HepG2 (cell line): ENCODE measurements around the gene ABHD2. TPM values are rescaled to one million over a fixed set of nuclear protein-coding genes. Genes with fewer than 3 reads are reported as not detected.
"Not testable (repeated sequence)": the region's sequence is repeated elsewhere in the genome, so short reads cannot be mapped to it uniquely, and the experiment has no call there.

Experiments used
- ATAC-seq: fragments of 200-7000 bp; cut with Tn5 transposase; 3 replicates; pipeline ENCODE4 v1.9.1; 2020; ENCODE audit warnings: mild to moderate bottlenecking, moderate library complexity
- BruUV-seq: library from RNA; stranded (reverse); fragments of 400-500 nt; replicated peaks from 2 replicates; lab custom pipeline; 2021; lab: Mats Ljungman, UMichigan
- CTCF ChIA-PET: fragments of 300-600 bp; formaldehyde crosslinking; extraction: SDS; loops from one replicate; lab custom pipeline; 2021; ENCODE audit warnings: low total read pairs, inconsistent platforms, low intra/inter-chr PET ratio; lab: Yijun Ruan, JAX
- POLR2A ChIA-PET: fragments of 350-600 bp; sonication (Branson Sonifier 250); formaldehyde crosslinking; loops from one replicate; lab custom pipeline; 2020; ENCODE audit warnings: antibody characterized with exemption, inconsistent platforms; lab: Yijun Ruan, JAX
- DNase-seq: peaks from one replicate; pipeline ENCODE4 v3.0.0-alpha.2; 2015; ENCODE audit warnings: low spot score
- FAIRE-seq: peaks from 3 replicates; lab custom pipeline; 2011; peaks lifted over from hg19 to GRCh38; lab: Jason Lieb, UNC
- H2AFZ ChIP-seq: one replicate; pipeline ENCODE4 v1.6.1; 2011; ENCODE audit warnings: low read length, inconsistent platforms
- H3K27ac ChIP-seq: fragments of 300-600 bp; 3 replicates; pipeline ENCODE4 v1.8.0; 2011; ENCODE audit warnings: mixed run types, mild to moderate bottlenecking, mixed read lengths, low read length, inconsistent platforms; ENCODE audit not compliant: insufficient read depth; ENCODE audit errors: extremely low read length
- H3K27me3 ChIP-seq, 2 experiments: fragments of 200-600 bp in 1 of 2; 2 replicates in 1 of 2; 3 replicates in 1 of 2; pipeline versions ENCODE4 v1.6.0 to v1.8.0; 2011; ENCODE audit warnings: low read length in 2 of 2, mild to moderate bottlenecking in 2 of 2, moderate library complexity in 2 of 2, inconsistent platforms in 1 of 2; ENCODE audit not compliant: insufficient read depth in 2 of 2, control insufficient read depth in 1 of 2
- H3K36me3 ChIP-seq, 2 experiments: fragments of 200-600 bp in 1 of 2; replicated peaks in 1 of 2; 2 replicates in 1 of 2; 3 replicates in 1 of 2; pipeline versions ENCODE4 v1.5.1 to v1.8.0; 2011; ENCODE audit warnings: low read length in 2 of 2, inconsistent platforms in 1 of 2; ENCODE audit not compliant: insufficient read depth in 2 of 2, control insufficient read depth in 1 of 2
- H3K4me1 ChIP-seq: 2 replicates; pipeline ENCODE4 v1.5.1; 2012; ENCODE audit warnings: low read length, inconsistent platforms; ENCODE audit not compliant: insufficient read depth
- H3K4me2 ChIP-seq: 2 replicates; pipeline ENCODE4 v1.6.0; 2011; ENCODE audit warnings: low read depth, low read length, inconsistent platforms
- H3K4me3 ChIP-seq, 3 experiments: fragments of 200-600 bp in 1 of 3; sonication (generic), shearing (Covaris generic) in 1 of 3; replicated peaks in 1 of 3; 2 replicates each; pipeline ENCODE4 v1.5.1; 2011 to 2016; ENCODE audit warnings: low read length in 3 of 3, inconsistent platforms in 2 of 3, low read depth in 2 of 3, mild to moderate bottlenecking in 2 of 3, control low read depth in 1 of 3, mixed read lengths in 1 of 3; ENCODE audit not compliant: insufficient read depth in 1 of 3
- H3K79me2 ChIP-seq: one replicate; pipeline ENCODE4 v1.6.1; 2011; ENCODE audit warnings: low read length, inconsistent platforms; ENCODE audit not compliant: insufficient read depth
- H3K9ac ChIP-seq: 2 replicates; pipeline ENCODE4 v1.6.0; 2011; ENCODE audit warnings: mild to moderate bottlenecking, low read depth, low read length, inconsistent platforms; ENCODE audit not compliant: insufficient read depth
- H3K9me3 ChIP-seq: 2 replicates; pipeline ENCODE4 v1.5.1; 2012; ENCODE audit warnings: mild to moderate bottlenecking, low read length
- H4K20me1 ChIP-seq: 2 replicates; pipeline ENCODE4 v1.6.0; 2011; ENCODE audit warnings: inconsistent platforms, mild to moderate bottlenecking, low read length, moderate library complexity; ENCODE audit not compliant: insufficient read depth
- CEBPG ChIP-seq: IDR thresholded peaks from 2 replicates; pipeline ENCODE4 v1.6.1; 2016
- WGBS: methylation state at CpG from one replicate; pipeline ENCODE4 v1.1.6; 2017; ENCODE audit warnings: low lambda C conversion rate; 5-methylcytosine and 5-hydroxymethylcytosine counted together
- in situ Hi-C: cut with HindIII; loops from 2 replicates; pipeline ENCODE4 v1.10.0; 2017; ENCODE audit warnings: low pct_unique_long_range_greater_than_20kb; ENCODE audit not compliant: extremely low pct_ligation_motif_present
- intact Hi-C: fragments of 100-400 bp; cut with micrococcal nuclease; formaldehyde crosslinking; loops from one replicate; pipeline ENCODE4 v1.10.0; 2022; ENCODE audit not compliant: unreplicated experiment
- polyA plus RNA-seq, 8 experiments: library from polyadenylated mRNA; depleted of rRNA in 3 of 8; stranded (reverse) in 7 of 8; unstranded in 1 of 8; fragments of >200 nt; fragmentation: Illumina TruSeq in 4 of 8; extraction: Trizol in 4 of 8; gene quantifications; 2 replicates each; pipeline versions ENCODE4 v1.2.1 to v1.2.3, GENCODE V29; 2011 to 2016; ENCODE audit warnings: low read depth in 4 of 8, missing spikeins in 1 of 8, mixed read lengths in 1 of 8; ENCODE audit not compliant: insufficient read depth in 1 of 8
- total RNA-seq, 5 experiments: library from RNA; depleted of rRNA; stranded (reverse); fragments of >200 nt; fragmentation: Illumina TruSeq; extraction: Trizol; gene quantifications; 2 replicates each; pipeline ENCODE4 v1.2.3, GENCODE V29; 2016; ENCODE audit warnings: low read depth in 1 of 5
- TF ChIP-seq, protein P1 (sequence below): sonication (generic); formaldehyde crosslinking; IDR thresholded peaks from 2 replicates; pipeline ENCODE4 v1.4.0; 2020; ENCODE audit warnings: missing genetic modification reagents
- TF ChIP-seq, protein P2 (sequence below): sonication (generic); formaldehyde crosslinking; IDR thresholded peaks from 2 replicates; pipeline ENCODE4 v1.4.0; 2020; ENCODE audit warnings: missing genetic modification reagents, mild to moderate bottlenecking, borderline replicate concordance

ABHD2 gene
- total and polyA plus RNA-seq, 2 of the 13 experiments (the other 11 are each of a cell fraction or from before 2014, with no cell fraction given), result 14.8 to 22.4 TPM

DNA sequence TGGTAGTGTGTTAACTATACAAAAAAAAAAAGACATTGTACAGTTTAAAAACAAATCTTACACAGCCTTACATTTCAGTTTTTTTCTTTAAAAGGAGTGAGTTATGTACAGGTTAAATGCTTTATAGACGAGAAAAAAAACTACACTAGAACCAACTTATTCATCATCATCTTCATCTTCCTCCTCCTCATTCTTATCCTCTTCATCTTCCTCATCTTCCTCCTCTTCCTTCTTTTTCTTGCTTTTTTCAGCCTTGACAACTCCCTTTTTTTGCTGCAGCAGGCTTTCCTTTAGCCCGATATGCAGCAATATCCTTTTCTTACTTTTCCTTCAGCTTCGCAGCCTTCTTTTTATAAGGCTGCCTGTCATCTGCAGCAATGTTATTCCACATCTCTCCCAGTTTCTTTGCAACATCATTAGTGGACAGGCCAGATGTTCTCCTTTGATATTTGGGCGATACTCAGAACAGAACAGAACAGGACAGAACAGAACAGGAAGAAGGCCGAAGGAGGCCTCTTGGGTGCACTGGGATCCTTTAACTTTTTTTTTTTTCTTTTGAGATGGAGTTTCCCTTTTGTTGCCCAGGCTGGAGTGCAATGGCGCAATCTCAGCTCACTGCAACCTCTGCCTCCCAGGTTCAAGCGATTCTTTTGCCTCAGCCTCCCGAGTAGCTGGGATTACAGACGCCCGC is 47.3 kb downstream of the ABHD2 start:
- TF ChIP-seq, protein P1, sequence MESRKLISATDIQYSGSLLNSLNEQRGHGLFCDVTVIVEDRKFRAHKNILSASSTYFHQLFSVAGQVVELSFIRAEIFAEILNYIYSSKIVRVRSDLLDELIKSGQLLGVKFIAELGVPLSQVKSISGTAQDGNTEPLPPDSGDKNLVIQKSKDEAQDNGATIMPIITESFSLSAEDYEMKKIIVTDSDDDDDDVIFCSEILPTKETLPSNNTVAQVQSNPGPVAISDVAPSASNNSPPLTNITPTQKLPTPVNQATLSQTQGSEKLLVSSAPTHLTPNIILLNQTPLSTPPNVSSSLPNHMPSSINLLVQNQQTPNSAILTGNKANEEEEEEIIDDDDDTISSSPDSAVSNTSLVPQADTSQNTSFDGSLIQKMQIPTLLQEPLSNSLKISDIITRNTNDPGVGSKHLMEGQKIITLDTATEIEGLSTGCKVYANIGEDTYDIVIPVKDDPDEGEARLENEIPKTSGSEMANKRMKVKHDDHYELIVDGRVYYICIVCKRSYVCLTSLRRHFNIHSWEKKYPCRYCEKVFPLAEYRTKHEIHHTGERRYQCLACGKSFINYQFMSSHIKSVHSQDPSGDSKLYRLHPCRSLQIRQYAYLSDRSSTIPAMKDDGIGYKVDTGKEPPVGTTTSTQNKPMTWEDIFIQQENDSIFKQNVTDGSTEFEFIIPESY (CRISPR knock-in tag), result peak; percentile 41; the same call in 1 of the 2 replicates
- TF ChIP-seq CEBPG (CRISPR knock-in tag), result 0 out of 2 replicates have a peak, but pooled peaks have one; percentile 10
- TF ChIP-seq, protein P2, sequence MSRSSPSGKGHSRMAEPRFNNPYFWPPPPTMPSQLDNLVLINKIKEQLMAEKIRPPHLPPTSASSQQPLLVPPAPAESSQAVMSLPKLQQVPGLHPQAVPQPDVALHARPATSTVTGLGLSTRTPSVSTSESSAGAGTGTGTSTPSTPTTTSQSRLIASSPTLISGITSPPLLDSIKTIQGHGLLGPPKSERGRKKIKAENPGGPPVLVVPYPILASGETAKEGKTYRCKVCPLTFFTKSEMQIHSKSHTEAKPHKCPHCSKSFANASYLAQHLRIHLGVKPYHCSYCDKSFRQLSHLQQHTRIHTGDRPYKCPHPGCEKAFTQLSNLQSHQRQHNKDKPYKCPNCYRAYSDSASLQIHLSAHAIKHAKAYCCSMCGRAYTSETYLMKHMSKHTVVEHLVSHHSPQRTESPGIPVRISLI (CRISPR knock-in tag), result 0 out of 2 replicates have a peak, but pooled peaks have one; percentile 34
- H3K36me3 ChIP-seq, intact Hi-C loops, FAIRE-seq, BruUV-seq, H3K79me2 ChIP-seq, CTCF ChIA-PET, H3K9me3 ChIP-seq, ATAC-seq, H3K4me2 ChIP-seq, H2AFZ ChIP-seq, H3K4me3 ChIP-seq, H3K27me3 ChIP-seq, DNase-seq, H4K20me1 ChIP-seq, H3K9ac ChIP-seq: not testable (repeated sequence)
- Histone ChIP-seq H3K4me1 (peaks cover 100% of the 10 kb centered on the region), H3K27ac (peak overlapping the region; percentile 90)
- POLR2A ChIA-PET, result interaction anchor here (0.8 to 5.6 kb wide), 4 partner anchors 7 to 29 kb away, joined by 3 to 45 read pairs (median 4); no protein-coding TSS in a partner anchor
- in situ Hi-C loops, result loop anchor here (5.0 kb wide), 1 partner anchor 37 kb away; no protein-coding TSS in a partner anchor
- 93% methylated on average over 10 of the region's 10 CpGs for WGBS
